ENCODE results near the gene SLC25A34.
A peak's percentile ranks its signal among the peaks of the same experiment; 100 is the strongest.

The SLC25A34 gene

GRCh38 chr1:15749399-15750291 lies 13.6 kb downstream of the SLC25A34 start:
- Mint-ChIP-seq H3K27me3 (no peaks in the 10 kb centered on the region), H3K36me3 (ENCODE audit: low read depth) (no peaks in the 10 kb centered on the region), H3K27ac (no peak overlapping the region), H3K4me1 (ENCODE audit: low read depth) (no peaks in the 10 kb centered on the region), H3K4me3 (no peak overlapping the region), H3K9me3 (no peaks in the 10 kb centered on the region)

GRCh38 chr1:15750924-15751323 lies 14.9 kb downstream of the SLC25A34 start:
- Mint-ChIP-seq H3K36me3 (ENCODE audit: low read depth) (no peaks in the 10 kb centered on the region), H3K27me3 (peaks cover 6% of the 10 kb centered on the region), H3K27ac (no peak overlapping the region), H3K4me1 (ENCODE audit: low read depth) (no peaks in the 10 kb centered on the region), H3K4me3 (no peak overlapping the region), H3K9me3 (no peaks in the 10 kb centered on the region)

- Mint-ChIP-seq H3K4me1 (ENCODE audit: low read depth) (peaks cover 6% of the 10 kb centered on the region), H3K36me3 (ENCODE audit: low read depth) (no peaks in the 10 kb centered on the region), H3K27ac (no peak overlapping the region), H3K4me3 (no peak overlapping the region), H3K27me3 (peaks cover 14% of the 10 kb centered on the region), H3K9me3 (no peaks in the 10 kb centered on the region)
Measured at GRCh38 chr1:15751717-15752116, 15.7 kb downstream of the SLC25A34 start.

GRCh38 chr1:15753776-15754175 lies 17.7 kb downstream of the SLC25A34 start:
- no peak overlapping the region for H3K4me3 Mint-ChIP-seq
- H3K36me3 Mint-ChIP-seq (ENCODE audit: low read depth) = no peaks in the 10 kb centered on the region
- no peaks in the 10 kb centered on the region for H3K9me3 Mint-ChIP-seq
- H3K27me3 Mint-ChIP-seq = peaks cover 28% of the 10 kb centered on the region
- no peak overlapping the region for H3K27ac Mint-ChIP-seq
- peaks cover 14% of the 10 kb centered on the region for H3K4me1 Mint-ChIP-seq (ENCODE audit: low read depth)

- Mint-ChIP-seq H3K9me3 (no peaks in the 10 kb centered on the region), H3K27me3 (peaks cover 33% of the 10 kb centered on the region), H3K4me1 (ENCODE audit: low read depth) (peaks cover 14% of the 10 kb centered on the region), H3K4me3 (no peak overlapping the region), H3K36me3 (ENCODE audit: low read depth) (no peaks in the 10 kb centered on the region), H3K27ac (no peak overlapping the region)
Measured at GRCh38 chr1:15755021-15755645, 19.1 kb downstream of the SLC25A34 start.

- H3K27ac Mint-ChIP-seq = no peak overlapping the region
- H3K9me3 Mint-ChIP-seq = no peaks in the 10 kb centered on the region
- peaks cover 14% of the 10 kb centered on the region for H3K4me1 Mint-ChIP-seq (ENCODE audit: low read depth)
- H3K27me3 Mint-ChIP-seq = peaks cover 36% of the 10 kb centered on the region
- no peak overlapping the region for H3K4me3 Mint-ChIP-seq
- H3K36me3 Mint-ChIP-seq (ENCODE audit: low read depth) = no peaks in the 10 kb centered on the region
Measured at GRCh38 chr1:15755646-15756040, 19.6 kb downstream of the SLC25A34 start.

GRCh38 chr1:15756143-15757015 lies 20.3 kb downstream of the SLC25A34 start:
- Mint-ChIP-seq H3K27me3 (peaks cover 43% of the 10 kb centered on the region), H3K4me3 (no peak overlapping the region), H3K36me3 (ENCODE audit: low read depth) (no peaks in the 10 kb centered on the region), H3K9me3 (no peaks in the 10 kb centered on the region), H3K27ac (no peak overlapping the region), H3K4me1 (ENCODE audit: low read depth) (peaks cover 14% of the 10 kb centered on the region)

GRCh38 chr1:15757016-15757543 lies 21.0 kb downstream of the SLC25A34 start:
- H3K27ac Mint-ChIP-seq = no peak overlapping the region
- no peaks in the 10 kb centered on the region for H3K9me3 Mint-ChIP-seq
- peaks cover 14% of the 10 kb centered on the region for H3K4me1 Mint-ChIP-seq (ENCODE audit: low read depth)
- H3K27me3 Mint-ChIP-seq = peaks cover 47% of the 10 kb centered on the region
- H3K36me3 Mint-ChIP-seq (ENCODE audit: low read depth) = no peaks in the 10 kb centered on the region
- H3K4me3 Mint-ChIP-seq = no peak overlapping the region

- H3K27me3 Mint-ChIP-seq = peaks cover 52% of the 10 kb centered on the region
- H3K9me3 Mint-ChIP-seq = no peaks in the 10 kb centered on the region
- no peak overlapping the region for H3K27ac Mint-ChIP-seq
- no peaks in the 10 kb centered on the region for H3K36me3 Mint-ChIP-seq (ENCODE audit: low read depth)
- peaks cover 14% of the 10 kb centered on the region for H3K4me1 Mint-ChIP-seq (ENCODE audit: low read depth)
- H3K4me3 Mint-ChIP-seq = peak overlapping the region; percentile 39
Measured at GRCh38 chr1:15757575-15758342, 21.7 kb downstream of the SLC25A34 start.

GRCh38 chr1:15758343-15758931 lies 22.4 kb downstream of the SLC25A34 start, which contains the start of gene FBLIM1:
Gene FBLIM1, plus strand, starts transcription at chr1:15758795. Its CDS starts 6,189 bp downstream, at chr1:15764984.
- H3K36me3 Mint-ChIP-seq (ENCODE audit: low read depth) = no peaks in the 10 kb centered on the region
- H3K4me1 Mint-ChIP-seq (ENCODE audit: low read depth) = peaks cover 14% of the 10 kb centered on the region
- peaks cover 52% of the 10 kb centered on the region for H3K27me3 Mint-ChIP-seq
- H3K27ac Mint-ChIP-seq = no peak within 1 kb of the TSS
- H3K4me3 Mint-ChIP-seq = peak within 1 kb of the TSS; percentile 39
- H3K9me3 Mint-ChIP-seq = no peaks in the 10 kb centered on the region

GRCh38 chr1:15758953-15759661 lies 23.0 kb downstream of the SLC25A34 start:
- Mint-ChIP-seq H3K9me3 (no peaks in the 10 kb centered on the region), H3K36me3 (ENCODE audit: low read depth) (no peaks in the 10 kb centered on the region), H3K4me1 (ENCODE audit: low read depth) (peaks cover 14% of the 10 kb centered on the region), H3K27ac (no peak overlapping the region), H3K27me3 (peaks cover 54% of the 10 kb centered on the region), H3K4me3 (no peak overlapping the region)

GRCh38 chr1:15760520-15761211 lies 24.6 kb downstream of the SLC25A34 start:
- Mint-ChIP-seq H3K27me3 (peaks cover 52% of the 10 kb centered on the region), H3K9me3 (no peaks in the 10 kb centered on the region), H3K4me3 (no peak overlapping the region), H3K4me1 (ENCODE audit: low read depth) (peaks cover 14% of the 10 kb centered on the region), H3K27ac (no peak overlapping the region), H3K36me3 (ENCODE audit: low read depth) (no peaks in the 10 kb centered on the region)

Measured in stimulated activated naive CD8-positive, alpha-beta T cell treated with anti-CD3 and anti-CD28 coated beads, Interleukin-15, Interleukin-2, amounts not matched to agents 100 ng/mL and 50 ng/mL, for 24 hours (primary cell).